ENCODE results near the gene UGT2B15.
"Not testable (repeated sequence)": the region's sequence is repeated elsewhere in the genome, so short reads cannot be mapped to it uniquely, and the experiment has no call there.

Gene UGT2B15

GRCh38 chr4:68655764-68656444 lies 14.5 kb downstream of the UGT2B15 start:
- no peak for DNase-seq (ENCODE audit: low spot score)

GRCh38 chr4:68654946-68655721 lies 15.3 kb downstream of the UGT2B15 start:
- no peak for DNase-seq (ENCODE audit: low spot score)

GRCh38 chr4:68651932-68652331 lies 18.5 kb downstream of the UGT2B15 start:
- no peak for DNase-seq (ENCODE audit: low spot score)

GRCh38 chr4:68630371-68630770 lies 40.1 kb downstream of the UGT2B15 start:
- DNase-seq (ENCODE audit: low spot score), result no peak

GRCh38 chr4:68622731-68623130 lies 47.7 kb downstream of the UGT2B15 start:
- DNase-seq (ENCODE audit: low spot score), result not testable (repeated sequence)

GRCh38 chr4:68617003-68617698 lies 53.3 kb downstream of the UGT2B15 start:
- no peak for DNase-seq (ENCODE audit: low spot score)

- no peak for DNase-seq (ENCODE audit: low spot score)
Observed at GRCh38 chr4:68615699-68616422, 54.6 kb downstream of the UGT2B15 start.

GRCh38 chr4:68613752-68614151 lies 56.7 kb downstream of the UGT2B15 start:
- no peak for DNase-seq (ENCODE audit: low spot score)

- no peak for DNase-seq (ENCODE audit: low spot score)
Observed at GRCh38 chr4:68606240-68606639, 64.2 kb downstream of the UGT2B15 start.

GRCh38 chr4:68599150-68599549 lies 71.3 kb downstream of the UGT2B15 start:
- no peak for DNase-seq (ENCODE audit: low spot score)

GRCh38 chr4:68597482-68597881 lies 73.0 kb downstream of the UGT2B15 start:
- DNase-seq (ENCODE audit: low spot score), result no peak

Data from HuH-7.5 (cell line).